ENCODE results near the gene AMN.

DNA sequence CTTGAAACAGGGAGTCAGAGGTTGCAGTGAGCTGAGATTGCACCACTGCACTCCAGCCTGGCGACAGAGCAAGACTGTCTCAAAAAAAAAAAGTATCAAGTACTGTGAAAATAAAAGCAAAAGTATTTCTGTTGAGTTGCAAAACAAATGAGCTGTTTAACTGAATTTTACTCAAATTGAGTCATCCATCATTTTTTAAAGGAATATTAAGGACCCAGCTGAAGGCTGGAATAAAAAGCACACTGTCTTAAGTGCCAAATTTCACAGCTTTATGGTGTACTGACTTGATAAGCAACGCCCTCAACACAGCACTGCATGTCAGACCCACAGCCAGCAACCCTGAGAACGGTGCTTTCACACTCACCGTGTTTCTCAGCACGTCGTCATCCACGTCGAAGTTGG lies 57.9 kb downstream of the AMN start:
- TF ChIP-seq CTCF (IDR thresholded peaks at IDR 0.05) (no peak), POLR2A (IDR thresholded peaks at IDR 0.05) (no peak)
